HepG2 (cell line): ENCODE data around the gene STEAP1. TPM values are rescaled to one million over a fixed set of nuclear protein-coding genes. Genes with fewer than 3 reads are reported as not detected.

Source experiments
- NFIC ChIP-seq: IDR thresholded peaks from 2 replicates; pipeline ENCODE4 v1.6.1; 2012; ENCODE audit warnings: mild to moderate bottlenecking, low read length, inconsistent platforms
- SAP130 ChIP-seq: IDR thresholded peaks from 2 replicates; pipeline ENCODE4 v1.6.1; 2016; ENCODE audit warnings: low read depth
- TBL1XR1 ChIP-seq: fragments of 150-350 bp; IDR thresholded peaks from 2 replicates; pipeline ENCODE4 v1.6.1; 2014; ENCODE audit warnings: borderline replicate concordance, low read length; ENCODE audit not compliant: partially characterized antibody
- ZNF598 ChIP-seq: sonication (generic); formaldehyde crosslinking; IDR thresholded peaks from 2 replicates; pipeline ENCODE4 v1.5.1; 2020; ENCODE audit warnings: mild to moderate bottlenecking, missing genetic modification reagents, borderline replicate concordance
- ZNF672 ChIP-seq: sonication (generic); formaldehyde crosslinking; IDR thresholded peaks from 2 replicates; pipeline ENCODE4 v1.8.1; 2022; ENCODE audit warnings: missing genetic modification reagents
- ZNF792 ChIP-seq: IDR thresholded peaks from 2 replicates; pipeline ENCODE4 v1.6.1; 2016
- polyA plus RNA-seq, 8 experiments: library from polyadenylated mRNA; depleted of rRNA in 3 of 8; stranded (reverse) in 7 of 8; unstranded in 1 of 8; fragments of >200 nt; fragmentation: Illumina TruSeq in 4 of 8; extraction: Trizol in 4 of 8; gene quantifications; 2 replicates each; pipeline versions ENCODE4 v1.2.1 to v1.2.3, GENCODE V29; 2011 to 2016; ENCODE audit warnings: low read depth in 4 of 8, missing spikeins in 1 of 8, mixed read lengths in 1 of 8; ENCODE audit not compliant: insufficient read depth in 1 of 8
- total RNA-seq, 5 experiments: library from RNA; depleted of rRNA; stranded (reverse); fragments of >200 nt; fragmentation: Illumina TruSeq; extraction: Trizol; gene quantifications; 2 replicates each; pipeline ENCODE4 v1.2.3, GENCODE V29; 2016; ENCODE audit warnings: low read depth in 1 of 5
- TF ChIP-seq, protein P1 (sequence below): sonication (generic); formaldehyde crosslinking; conservative IDR thresholded peaks from 2 replicates; pipeline ENCODE4 v1.4.0; 2020; ENCODE audit warnings: mild to moderate bottlenecking, missing genetic modification reagents, moderate library complexity
- TF ChIP-seq, protein P2 (sequence below): IDR thresholded peaks from 2 replicates; pipeline ENCODE4 v1.6.1; 2018; ENCODE audit warnings: missing genetic modification reagents
- TF ChIP-seq, protein P3 (sequence below): sonication (generic); formaldehyde crosslinking; IDR thresholded peaks from 2 replicates; pipeline ENCODE4 v1.5.1; 2020; ENCODE audit warnings: missing genetic modification reagents, mild to moderate bottlenecking, borderline replicate concordance
- TF ChIP-seq, protein P4 (sequence below): sonication (generic); formaldehyde crosslinking; conservative IDR thresholded peaks from 2 replicates; pipeline ENCODE4 v1.4.0; 2020; ENCODE audit warnings: missing genetic modification reagents
- TF ChIP-seq, protein P5 (sequence below): sonication (generic); formaldehyde crosslinking; IDR thresholded peaks from 2 replicates; pipeline ENCODE4 v1.4.0; 2020; ENCODE audit warnings: mild to moderate bottlenecking, missing genetic modification reagents

The STEAP1 gene
- total and polyA plus RNA-seq, 2 of the 13 experiments (the other 11 are each of a cell fraction or from before 2014, with no cell fraction given): 23.2 to 24.2 TPM

DNA sequence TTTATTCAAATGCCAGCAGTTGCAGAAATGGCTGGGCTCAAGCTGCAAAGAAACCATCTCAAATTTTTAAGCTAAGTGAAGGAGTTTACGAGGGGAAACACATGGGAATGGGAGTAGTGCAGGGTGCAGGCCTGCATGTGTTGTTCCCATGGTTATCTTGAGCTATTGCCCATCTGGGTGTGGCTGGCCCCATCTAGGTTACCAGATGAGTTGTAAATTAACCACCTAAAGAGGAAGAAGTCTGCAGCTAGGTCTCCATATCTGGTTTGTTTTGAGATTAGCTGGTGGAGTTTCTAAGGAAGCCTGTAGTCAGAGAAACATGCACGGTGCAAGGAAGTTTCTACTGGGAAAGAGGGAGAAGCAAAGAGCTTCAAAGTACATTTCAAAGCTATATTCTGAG is 34.0 kb downstream of the STEAP1 start (continued):
- TF ChIP-seq, protein P1, sequence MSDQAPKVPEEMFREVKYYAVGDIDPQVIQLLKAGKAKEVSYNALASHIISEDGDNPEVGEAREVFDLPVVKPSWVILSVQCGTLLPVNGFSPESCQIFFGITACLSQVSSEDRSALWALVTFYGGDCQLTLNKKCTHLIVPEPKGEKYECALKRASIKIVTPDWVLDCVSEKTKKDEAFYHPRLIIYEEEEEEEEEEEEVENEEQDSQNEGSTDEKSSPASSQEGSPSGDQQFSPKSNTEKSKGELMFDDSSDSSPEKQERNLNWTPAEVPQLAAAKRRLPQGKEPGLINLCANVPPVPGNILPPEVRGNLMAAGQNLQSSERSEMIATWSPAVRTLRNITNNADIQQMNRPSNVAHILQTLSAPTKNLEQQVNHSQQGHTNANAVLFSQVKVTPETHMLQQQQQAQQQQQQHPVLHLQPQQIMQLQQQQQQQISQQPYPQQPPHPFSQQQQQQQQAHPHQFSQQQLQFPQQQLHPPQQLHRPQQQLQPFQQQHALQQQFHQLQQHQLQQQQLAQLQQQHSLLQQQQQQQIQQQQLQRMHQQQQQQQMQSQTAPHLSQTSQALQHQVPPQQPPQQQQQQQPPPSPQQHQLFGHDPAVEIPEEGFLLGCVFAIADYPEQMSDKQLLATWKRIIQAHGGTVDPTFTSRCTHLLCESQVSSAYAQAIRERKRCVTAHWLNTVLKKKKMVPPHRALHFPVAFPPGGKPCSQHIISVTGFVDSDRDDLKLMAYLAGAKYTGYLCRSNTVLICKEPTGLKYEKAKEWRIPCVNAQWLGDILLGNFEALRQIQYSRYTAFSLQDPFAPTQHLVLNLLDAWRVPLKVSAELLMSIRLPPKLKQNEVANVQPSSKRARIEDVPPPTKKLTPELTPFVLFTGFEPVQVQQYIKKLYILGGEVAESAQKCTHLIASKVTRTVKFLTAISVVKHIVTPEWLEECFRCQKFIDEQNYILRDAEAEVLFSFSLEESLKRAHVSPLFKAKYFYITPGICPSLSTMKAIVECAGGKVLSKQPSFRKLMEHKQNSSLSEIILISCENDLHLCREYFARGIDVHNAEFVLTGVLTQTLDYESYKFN (CRISPR knock-in tag): peak; percentile 49
- no peak for TF ChIP-seq ZNF598 (CRISPR knock-in tag)
- TF ChIP-seq, protein P2, sequence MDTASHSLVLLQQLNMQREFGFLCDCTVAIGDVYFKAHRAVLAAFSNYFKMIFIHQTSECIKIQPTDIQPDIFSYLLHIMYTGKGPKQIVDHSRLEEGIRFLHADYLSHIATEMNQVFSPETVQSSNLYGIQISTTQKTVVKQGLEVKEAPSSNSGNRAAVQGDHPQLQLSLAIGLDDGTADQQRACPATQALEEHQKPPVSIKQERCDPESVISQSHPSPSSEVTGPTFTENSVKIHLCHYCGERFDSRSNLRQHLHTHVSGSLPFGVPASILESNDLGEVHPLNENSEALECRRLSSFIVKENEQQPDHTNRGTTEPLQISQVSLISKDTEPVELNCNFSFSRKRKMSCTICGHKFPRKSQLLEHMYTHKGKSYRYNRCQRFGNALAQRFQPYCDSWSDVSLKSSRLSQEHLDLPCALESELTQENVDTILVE (CRISPR knock-in tag): no peak
- TF ChIP-seq, protein P3, sequence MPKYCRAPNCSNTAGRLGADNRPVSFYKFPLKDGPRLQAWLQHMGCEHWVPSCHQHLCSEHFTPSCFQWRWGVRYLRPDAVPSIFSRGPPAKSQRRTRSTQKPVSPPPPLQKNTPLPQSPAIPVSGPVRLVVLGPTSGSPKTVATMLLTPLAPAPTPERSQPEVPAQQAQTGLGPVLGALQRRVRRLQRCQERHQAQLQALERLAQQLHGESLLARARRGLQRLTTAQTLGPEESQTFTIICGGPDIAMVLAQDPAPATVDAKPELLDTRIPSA (CRISPR knock-in tag): no peak
- no peak for TF ChIP-seq NFIC
- TF ChIP-seq, protein P4, sequence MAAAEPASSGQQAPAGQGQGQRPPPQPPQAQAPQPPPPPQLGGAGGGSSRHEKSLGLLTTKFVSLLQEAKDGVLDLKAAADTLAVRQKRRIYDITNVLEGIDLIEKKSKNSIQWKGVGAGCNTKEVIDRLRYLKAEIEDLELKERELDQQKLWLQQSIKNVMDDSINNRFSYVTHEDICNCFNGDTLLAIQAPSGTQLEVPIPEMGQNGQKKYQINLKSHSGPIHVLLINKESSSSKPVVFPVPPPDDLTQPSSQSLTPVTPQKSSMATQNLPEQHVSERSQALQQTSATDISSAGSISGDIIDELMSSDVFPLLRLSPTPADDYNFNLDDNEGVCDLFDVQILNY (CRISPR knock-in tag): no peak
- TF ChIP-seq ZNF672 (CRISPR knock-in tag): no peak
- TF ChIP-seq TBL1XR1: no peak
- TF ChIP-seq SAP130 (CRISPR knock-in tag): 0 out of 2 replicates have a peak, but pooled peaks have one; percentile 20
- TF ChIP-seq, protein P5, sequence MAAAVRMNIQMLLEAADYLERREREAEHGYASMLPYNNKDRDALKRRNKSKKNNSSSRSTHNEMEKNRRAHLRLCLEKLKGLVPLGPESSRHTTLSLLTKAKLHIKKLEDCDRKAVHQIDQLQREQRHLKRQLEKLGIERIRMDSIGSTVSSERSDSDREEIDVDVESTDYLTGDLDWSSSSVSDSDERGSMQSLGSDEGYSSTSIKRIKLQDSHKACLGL: no peak
- TF ChIP-seq ZNF792: no peak
